Ramos (cell line): ENCODE measurements around the gene GPR153.

Experiments
- in situ Hi-C: fragments of 300-500 bp; cut with MboI; formaldehyde crosslinking; loops from one replicate; pipeline ENCODE4 v1.14.3; 2022; ENCODE audit warnings: low sequenced_read_pairs; ENCODE audit not compliant: unreplicated experiment

Gene GPR153

DNA sequence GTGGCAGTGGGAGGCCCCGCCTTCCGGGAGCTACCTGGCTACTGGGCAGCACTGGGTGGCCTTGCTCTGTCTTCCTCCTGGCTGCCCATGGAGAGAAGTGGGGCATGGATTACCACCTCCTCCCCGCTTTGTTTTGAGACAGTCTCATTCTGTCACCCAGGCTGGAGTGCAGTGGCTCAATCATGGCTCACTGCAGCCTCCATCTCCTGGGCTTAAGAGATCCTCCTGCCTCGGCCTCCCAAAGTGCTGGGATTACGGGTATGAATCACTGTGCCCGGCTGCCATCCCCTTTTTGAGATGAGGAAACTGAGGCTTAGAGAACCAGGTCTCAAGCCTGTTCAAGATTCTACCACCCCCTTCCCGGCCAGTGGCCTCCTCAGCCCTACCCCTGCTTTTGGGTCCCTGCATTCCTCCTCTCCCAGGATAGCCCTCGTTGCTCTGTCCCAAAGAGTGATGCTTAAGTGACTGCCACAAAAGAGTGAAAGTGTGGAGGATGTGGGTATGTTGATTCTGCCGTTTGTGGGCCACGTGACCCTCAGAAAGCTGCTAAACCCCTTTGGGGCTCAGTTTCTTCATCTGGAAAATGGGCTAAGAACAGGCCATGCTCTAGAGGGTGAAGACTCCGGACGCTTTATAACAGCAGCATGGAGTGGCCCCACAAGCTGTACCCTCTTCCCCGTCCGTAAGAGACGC lies 9.1 kb downstream of the GPR153 start:
- in situ Hi-C loops = loop anchor here (5.0 kb wide), 1 partner anchor 95 kb away; no protein-coding TSS in a partner anchor

DNA sequence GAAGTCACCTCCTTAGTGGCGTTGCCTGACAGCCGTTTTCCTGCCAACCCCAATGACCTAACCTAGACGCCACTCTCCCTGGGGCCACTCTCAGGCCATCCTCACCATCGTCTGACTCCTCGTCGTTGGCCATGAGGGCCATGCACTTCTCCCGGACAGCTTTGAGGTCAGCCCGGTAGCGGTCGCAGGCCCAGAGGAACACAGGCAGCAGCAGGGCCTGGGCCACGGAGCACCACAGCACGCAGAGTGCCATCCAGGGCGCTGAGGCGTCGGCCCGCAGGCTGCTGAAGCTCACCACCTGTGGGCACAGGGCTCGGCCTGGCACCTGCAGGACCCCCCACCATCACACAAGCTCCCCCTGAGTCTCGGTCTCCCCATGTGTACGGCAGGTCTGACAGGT lies 9.7 kb downstream of the GPR153 start:
- in situ Hi-C loops = loop anchor here (5.0 kb wide), 1 partner anchor 96 kb away; no protein-coding TSS in a partner anchor

DNA sequence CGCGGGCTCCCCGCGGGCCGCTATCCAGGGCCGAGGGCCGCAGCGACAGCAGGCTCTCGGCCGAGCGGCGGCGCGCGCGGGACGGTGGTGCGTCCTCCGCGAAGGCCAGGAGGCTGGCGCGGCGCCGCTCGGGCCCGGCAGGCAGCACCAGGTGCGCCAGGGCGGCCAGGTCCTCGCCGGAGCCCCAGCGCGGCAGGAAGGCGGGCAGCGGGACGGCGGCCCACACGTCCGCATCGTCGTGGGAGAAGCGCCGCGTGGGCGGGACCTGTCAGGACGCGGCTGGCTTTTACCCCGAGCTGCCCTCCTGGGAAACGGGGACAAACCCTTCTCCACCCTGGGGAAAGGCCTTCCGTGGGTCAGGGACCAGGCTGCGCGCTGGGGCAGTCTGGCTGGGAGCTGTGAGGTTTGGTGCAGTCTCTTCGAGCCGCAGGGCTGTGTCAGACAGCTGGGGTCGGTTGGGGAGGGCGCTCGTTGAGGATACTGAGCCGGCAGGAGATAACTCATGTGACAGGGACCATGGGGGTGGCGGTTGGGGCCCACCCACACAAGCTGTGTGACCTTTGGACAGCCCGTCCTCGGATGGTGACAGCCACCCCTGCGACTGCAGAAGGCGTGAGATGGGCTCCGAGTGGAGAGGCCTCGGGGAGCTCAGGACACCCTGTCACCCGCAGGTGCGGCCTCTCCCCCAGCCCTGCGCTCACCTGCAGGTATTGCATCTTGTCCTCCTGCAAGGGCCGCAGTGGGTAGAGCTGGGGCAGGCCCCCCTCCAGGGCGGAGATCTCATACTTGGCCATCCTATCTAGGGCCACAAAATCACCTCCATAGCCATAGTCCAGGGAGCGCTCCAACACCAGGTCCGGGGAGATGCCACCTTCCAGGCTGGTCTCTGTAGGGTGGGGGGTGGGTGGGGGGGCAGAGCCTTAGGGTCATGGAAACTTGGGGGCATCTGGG lies 10.9 kb downstream of the GPR153 start:
- in situ Hi-C loops = loop anchor here (5.0 to 10.0 kb wide), 2 partner anchors 97 to 155 kb away; no protein-coding TSS in a partner anchor

DNA sequence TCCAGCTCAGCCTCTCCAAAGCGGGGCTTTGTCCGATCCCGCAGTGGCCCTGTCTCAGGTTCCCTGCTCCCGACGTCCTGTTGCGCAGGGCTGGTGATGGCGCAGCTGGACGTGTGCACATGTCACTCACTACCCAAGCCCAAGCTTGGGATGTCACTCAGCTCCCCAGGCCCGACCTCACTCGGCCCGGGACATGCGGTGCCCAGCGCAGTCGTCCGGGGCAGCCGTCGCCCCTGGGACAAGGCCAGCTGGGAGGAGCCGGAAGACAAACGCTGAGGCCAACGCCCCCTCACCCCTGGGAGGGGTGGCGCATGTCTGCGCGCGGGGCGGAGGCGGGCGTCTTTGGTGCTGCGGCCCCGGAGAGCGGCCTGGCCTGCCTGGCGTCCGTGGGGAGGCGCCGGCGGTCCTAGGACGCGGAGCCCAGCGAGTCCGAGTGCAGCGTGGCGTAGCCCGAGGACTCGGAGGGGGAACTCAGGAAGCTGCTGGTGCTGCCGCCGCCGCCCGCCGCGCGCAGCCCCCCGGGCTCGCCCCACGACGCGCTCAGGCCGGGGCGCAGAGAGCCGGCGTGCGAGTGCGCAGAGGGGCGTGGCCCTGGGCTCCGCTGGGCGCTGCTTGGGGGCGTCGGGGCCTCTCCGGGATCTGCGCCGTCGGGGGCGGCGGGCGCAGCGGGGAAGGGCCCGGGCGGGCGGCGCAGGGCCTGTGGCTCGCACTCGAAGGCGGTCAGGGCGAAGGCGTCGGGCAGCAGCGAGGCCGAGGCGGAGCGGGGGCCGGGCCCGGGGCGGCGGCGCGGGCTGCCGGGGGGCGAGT lies 11.8 kb downstream of the GPR153 start:
- in situ Hi-C loops = loop anchor here (10.0 kb wide), 1 partner anchor 156 kb away; no protein-coding TSS in a partner anchor

DNA sequence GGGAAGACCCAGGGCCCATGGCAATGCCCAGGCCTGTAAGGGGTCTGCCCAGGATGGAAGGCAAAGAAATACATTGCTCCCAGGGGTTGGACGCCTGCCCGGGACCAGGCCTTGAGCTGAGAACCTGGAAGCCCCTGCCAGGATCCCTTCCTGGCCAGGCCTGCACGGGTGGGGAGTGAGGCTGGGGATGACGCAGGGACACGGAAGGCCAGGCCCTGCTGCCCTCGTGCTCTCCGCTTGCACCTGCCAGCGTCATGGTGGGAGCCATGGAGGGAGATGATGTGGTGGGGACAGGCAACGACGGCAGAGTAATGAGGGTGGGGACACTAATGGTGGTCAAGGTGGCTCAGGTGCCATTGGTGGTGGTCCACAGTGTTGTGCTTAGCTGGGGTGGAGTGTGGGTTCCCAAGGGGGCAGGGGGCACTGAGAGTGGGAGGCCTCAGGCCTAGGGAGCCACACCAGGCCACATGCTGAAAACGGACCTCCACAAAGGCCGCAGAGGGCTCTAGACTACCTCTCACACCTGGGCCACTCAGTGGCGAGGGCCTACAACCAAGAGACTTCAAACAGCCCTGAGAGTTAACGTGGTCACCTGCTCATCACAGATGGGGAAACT lies 12.6 kb downstream of the GPR153 start:
- in situ Hi-C loops = loop anchor here (10.0 kb wide), 1 partner anchor 157 kb away; no protein-coding TSS in a partner anchor

DNA sequence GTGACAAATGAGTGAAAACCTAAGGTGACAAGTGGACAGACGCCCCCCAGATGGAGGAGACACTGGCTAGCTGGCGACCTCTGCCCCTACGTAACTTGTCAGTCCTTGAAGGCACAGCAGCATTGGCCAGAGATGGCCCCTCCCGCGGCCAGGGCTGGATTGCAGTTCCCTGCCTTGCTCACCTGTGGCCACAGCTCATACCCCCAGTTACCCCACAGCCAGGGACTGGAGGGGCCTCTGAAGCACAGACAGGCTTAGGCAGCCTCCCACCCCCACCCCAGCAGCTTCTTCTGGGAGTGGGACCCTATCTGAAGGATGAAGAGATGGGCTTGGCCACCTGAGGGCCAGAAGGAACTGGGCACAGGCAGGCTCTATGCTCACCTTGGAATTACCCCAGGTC lies 13.2 kb downstream of the GPR153 start:
- in situ Hi-C loops = loop anchor here (10.0 kb wide), 1 partner anchor 157 kb away; no protein-coding TSS in a partner anchor

DNA sequence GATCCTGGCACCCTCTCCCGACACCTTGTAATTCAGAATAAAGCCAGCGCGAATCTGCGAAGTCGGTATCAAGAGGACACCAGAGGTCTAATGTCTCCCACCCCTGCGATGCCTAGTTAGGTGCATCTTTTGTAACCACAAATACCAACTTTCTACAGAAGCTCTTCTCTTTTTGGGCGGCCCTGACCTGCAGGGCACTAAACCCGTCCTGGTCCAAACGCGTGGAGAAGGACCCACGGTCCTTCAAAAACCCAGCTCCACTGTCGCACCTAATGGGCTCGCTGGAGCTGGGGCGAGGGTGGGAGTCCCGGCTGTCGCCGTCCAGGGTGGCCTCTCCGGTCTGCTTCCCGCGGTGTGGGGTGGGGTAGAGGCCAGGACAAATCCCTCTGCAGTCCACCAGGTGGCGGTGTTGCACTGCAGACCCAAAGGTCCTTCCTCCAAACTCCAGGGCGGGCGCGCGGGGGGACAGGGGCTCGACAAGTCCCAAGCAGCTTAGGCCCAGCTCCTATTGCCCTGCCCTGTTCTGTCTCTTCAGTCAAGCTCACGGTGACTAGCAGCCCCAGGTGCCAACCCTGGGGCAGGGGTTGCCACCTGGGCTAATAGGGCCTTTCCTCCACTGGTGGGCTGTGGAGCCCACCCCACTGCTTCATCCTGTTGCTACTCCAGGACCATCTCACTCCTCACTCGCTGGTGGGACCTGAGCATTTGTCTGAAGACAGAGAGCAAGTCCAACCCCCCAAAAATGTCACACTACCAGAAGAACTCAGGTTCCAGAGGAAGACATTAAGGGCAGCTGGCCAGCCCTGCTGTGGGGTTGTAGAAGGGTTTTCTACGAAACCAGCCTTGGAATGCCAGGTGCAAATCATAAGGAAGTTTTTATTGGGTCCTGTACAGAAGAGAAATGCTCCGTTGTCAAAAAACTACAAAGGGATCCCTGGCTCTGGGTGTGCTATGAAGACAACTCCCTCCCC lies 14.1 kb downstream of the GPR153 start:
- in situ Hi-C loops = loop anchor here (10.0 kb wide), 1 partner anchor 158 kb away; no protein-coding TSS in a partner anchor

DNA sequence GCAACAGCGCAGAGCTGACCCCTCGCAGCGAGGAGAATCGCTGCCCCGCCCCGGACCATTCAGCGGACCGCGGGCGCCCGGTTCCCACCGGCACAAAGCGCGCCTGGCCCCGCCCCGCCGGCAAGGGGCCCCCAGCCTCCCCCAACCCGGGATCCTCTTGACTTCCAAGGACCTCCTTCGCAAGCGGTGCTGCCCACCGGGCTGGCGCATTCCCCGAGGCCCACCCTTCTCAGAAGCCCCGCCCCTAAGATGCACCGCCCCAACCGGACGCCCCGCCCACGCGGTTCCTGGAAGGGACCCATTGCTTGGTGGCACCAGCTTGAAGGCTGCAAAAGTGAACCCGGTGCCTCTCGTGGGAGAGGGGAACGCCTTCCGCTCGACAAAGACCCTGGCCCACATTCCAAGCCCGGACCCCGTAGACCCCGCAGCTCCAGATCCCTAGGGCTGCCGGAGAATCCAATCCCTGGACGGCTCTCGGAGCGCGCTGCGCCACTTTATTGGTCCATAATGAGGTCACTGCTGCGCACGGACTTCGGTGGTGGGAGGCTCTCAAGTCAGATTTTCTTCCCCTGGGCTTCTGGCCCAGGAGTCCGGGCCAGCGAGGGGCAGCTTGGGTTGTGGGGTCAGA lies 14.9 kb downstream of the GPR153 start:
- in situ Hi-C loops = loop anchor here (10.0 kb wide), 1 partner anchor 159 kb away; no protein-coding TSS in a partner anchor

DNA sequence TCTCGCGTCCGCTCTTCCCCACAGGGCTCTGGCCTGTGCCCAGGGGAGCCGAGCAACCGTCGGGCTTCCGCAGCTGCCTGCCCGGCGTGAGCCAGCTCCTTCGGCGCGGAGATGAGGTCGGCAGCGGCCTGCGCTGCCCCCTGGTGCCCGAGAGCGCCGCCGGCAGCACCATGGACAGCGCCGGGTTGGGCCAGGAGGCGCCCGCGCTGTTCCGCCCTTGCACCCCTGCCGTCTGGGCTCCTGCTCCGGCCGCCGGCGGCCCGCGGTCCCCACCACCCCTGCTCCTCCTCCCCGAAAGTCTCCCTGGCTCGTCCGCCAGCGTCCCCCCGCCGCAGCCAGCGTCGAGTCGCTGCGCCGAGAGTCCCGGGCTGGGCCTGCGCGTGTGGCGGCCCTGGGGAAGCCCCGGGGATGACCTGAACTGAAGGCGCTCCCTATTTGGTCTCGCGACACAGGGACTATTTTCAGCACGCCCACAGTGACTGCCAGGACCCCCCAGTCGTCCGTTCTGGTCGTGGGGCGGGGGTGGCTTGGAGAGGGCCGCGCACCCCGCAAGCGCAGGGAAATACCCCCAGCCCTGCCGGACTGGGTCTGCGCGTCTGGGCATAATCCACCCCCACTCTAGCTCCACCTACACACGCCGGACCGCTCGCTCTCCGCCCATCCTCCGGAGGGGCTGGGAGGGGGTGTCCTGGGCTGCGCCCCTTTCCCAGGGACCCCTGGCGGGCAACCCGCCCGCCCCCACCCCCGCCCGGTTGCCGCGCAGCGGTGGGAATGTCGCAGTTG lies 15.6 kb downstream of the GPR153 start:
- in situ Hi-C loops = loop anchor here (10.0 kb wide), 1 partner anchor 160 kb away; no protein-coding TSS in a partner anchor

DNA sequence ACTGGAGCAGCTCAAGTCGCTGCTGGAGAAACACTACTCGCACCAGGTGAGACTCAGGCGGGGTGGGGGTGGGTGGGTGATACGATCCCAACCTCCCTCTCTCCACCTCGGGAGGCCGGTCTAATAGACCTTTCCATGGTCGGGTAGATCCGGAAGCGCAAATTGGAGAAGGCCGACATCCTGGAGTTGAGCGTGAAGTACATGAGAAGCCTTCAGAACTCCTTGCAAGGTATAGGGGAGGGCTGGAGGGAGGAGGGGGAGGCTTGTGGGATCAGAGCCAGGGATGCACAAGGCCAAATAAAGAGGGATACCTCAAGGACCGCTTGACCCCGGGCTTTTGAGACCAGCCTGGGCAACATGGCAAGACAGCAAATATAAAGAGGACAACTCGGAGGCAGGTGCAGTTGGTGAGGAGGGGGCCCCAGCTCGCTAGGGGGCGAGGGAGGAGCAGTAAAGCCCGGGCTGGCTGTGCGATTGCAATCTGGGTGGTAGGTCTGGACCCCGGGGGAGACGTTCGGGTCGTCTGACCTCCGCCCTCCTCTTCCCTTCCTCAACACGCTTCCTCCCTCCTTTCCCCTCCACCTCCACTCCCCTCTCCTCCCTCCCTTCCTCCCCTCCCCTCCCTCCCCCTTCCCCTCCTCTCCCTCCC lies 16.4 kb downstream of the GPR153 start:
- in situ Hi-C loops = loop anchor here (10.0 kb wide), 1 partner anchor 160 kb away; no protein-coding TSS in a partner anchor

DNA sequence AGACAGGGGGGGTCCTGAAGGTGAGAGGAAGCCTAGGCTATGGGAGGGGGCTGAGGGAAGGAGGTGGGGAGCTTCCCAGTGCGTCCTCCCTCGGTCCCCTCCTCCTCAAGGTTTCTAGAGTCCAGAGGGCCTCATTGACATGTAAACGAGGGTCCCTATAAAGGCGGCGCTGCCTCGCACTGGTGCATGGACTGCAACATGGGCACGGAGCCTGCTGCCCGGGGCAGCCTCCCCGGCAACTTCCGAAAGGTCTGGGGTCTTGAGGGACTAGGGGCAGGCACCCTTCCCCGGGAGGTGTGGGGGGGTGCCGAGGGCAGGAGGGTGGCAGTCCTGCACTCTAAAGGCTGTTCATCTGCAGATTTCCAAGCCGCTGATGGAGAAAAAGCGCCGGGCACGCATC lies 16.9 kb downstream of the GPR153 start, which contains the start of gene HES3:
Gene HES3, plus strand, starts transcription at position 187 of the 400 bp plus-strand sequence. Its CDS starts 187 bp downstream, at position 374.
- in situ Hi-C loops = loop anchor here (10.0 kb wide), 1 partner anchor 161 kb away; no protein-coding TSS in a partner anchor

DNA sequence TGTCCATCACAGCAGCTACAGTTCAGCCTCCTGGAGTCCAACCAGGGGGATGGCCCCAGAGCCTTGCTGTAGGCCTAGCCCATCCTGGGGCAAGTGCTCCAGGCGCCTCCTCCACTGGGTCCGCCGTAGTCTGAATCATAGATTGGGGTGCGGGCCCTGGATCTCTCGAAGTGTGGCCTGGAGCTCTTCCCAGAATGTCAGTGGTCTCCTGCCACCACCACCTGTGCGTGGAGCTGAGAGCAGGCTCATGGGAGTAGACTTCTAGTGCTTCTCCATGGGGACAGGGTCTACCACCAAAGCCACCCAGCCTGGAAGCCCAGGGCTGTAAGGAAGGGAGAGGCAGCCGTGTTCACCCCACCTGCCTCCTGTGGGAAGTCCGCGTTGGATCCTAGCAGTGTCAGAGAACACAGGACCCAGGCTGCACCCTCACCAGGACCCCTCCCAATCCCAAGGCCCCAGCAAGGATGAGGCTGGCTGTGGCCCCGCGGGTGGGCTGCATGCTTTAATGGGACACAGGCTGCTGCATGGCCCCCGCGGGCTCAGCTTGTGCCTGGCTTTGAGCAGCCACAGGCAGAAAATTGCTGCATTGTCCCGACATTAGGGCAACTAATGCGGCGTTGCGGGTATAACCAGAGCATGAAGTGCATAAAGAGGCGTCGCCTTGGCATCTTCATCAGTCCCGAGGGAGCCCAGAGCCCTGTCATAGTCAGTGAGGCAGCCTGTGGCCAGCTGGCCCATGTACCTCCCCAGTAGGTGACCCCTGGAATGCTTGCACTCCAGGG lies 17.7 kb downstream of the GPR153 start:
- in situ Hi-C loops = loop anchor here (10.0 kb wide), 1 partner anchor 162 kb away; no protein-coding TSS in a partner anchor

DNA sequence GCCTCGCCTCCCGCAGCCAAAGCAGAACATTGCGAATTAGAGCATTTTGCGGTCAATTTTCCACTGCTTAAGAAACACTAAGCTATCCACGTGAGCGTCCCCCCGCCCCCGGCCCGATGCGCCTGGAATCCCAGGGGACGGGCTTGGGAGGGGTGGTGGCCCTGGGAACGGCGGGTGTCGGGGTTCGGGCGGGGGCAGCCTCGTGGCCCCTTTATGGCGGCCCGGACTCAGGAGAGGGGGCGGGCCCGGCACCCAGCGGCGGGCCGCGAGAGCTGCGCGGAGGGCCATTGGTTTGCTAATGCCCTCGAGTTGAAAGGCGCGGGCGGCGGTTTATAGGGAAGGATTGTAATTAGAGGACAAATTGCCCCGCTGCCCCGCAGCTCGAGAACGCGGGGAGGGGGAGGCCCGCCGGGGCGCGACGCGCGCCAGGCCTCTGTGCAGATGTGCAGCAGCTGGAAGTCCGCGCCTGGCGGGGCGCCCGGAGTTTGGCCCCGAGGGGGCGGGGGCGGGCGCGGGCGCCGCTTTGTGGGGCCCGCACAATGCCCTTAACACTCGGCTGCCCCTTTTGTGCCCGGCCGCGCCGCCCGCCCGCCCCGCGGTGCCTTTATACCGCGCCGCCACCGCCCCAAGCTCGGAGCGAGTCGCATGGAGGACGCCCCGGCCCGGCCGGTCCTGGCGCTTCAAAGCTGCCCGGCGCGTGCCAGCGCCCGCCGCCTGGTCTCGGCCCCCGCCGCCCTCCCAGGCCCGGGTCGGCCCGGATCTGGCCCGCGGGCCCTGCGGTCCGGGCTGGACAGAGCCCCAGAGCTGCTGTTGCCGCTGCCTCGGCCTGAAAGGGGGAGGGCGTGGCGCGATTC lies 18.8 kb downstream of the GPR153 start:
- in situ Hi-C loops = loop anchor here (10.0 kb wide), 1 partner anchor 163 kb away; no protein-coding TSS in a partner anchor

DNA sequence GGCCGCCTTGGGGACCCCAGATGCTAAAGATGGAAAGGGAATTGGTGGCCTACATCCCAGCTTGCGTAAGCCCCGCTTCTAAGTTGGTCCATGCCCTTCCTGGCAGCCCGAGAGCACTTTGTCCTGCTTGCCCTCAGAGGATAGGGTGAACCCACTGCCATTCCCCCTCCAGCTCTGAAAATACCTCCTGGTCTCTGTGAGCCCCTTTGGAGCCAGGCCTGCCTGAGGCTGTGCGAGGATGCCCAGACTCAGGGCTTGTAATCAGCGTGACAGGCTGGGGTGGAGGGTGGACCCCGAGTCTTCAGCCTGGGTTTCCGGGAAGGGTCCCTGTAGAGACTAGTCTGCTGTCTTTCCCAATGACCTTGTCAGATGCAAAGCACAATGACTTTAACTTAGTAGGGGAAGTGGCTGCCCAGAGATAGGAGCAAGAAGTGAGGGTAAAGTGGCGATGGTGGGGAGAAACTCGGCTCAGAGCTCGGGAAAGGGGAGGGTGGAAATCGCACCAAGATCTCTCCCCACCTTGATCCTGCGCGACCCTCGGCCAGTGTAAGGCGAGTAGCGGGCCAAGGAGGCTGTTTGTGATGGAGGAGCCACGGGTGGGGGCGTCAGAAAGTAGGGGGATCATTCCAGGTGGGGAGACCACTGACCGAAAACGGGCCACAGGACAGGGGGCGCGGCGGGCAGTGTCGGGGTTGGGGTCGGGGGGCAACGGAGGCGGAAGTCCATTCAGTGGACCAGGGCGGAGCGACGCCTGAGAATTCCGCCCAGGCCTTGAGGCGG lies 19.6 kb downstream of the GPR153 start:
- in situ Hi-C loops = loop anchor here (10.0 kb wide), 1 partner anchor 164 kb away; no protein-coding TSS in a partner anchor
